HEK293 (cell line): ENCODE results near the gene NMT2.
A peak's percentile ranks its signal among the peaks of the same experiment; 100 is the strongest.

Experiments
- GFI1B ChIP-seq: fragments of 450-650 bp; formaldehyde crosslinking; IDR thresholded peaks from 2 replicates; pipeline ENCODE4 v1.5.1; 2016; ENCODE audit warnings: missing biosample characterization, missing genetic modification characterization
- KLF16 ChIP-seq: fragments of 450-650 bp; formaldehyde crosslinking; IDR thresholded peaks from 2 replicates; pipeline ENCODE4 v1.5.1; 2017; ENCODE audit warnings: missing biosample characterization, missing genetic modification characterization
- KLF17 ChIP-seq: fragments of 450-650 bp; formaldehyde crosslinking; IDR thresholded peaks from 2 replicates; pipeline ENCODE4 v1.5.1; 2016; ENCODE audit warnings: missing biosample characterization, missing genetic modification characterization
- KLF9 ChIP-seq: fragments of 450-650 bp; formaldehyde crosslinking; IDR thresholded peaks from 2 replicates; pipeline ENCODE4 v1.5.1; 2016; ENCODE audit warnings: missing biosample characterization, missing genetic modification characterization, low read depth
- PBX3 ChIP-seq: sonication (generic); formaldehyde crosslinking; IDR thresholded peaks from 2 replicates; pipeline ENCODE4 v1.8.1; 2022; ENCODE audit warnings: mild to moderate bottlenecking, moderate library complexity, missing genetic modification reagents
- YY2 ChIP-seq: fragments of 450-650 bp; formaldehyde crosslinking; IDR thresholded peaks from 2 replicates; pipeline ENCODE4 v1.5.1; 2016; ENCODE audit warnings: missing biosample characterization, missing genetic modification characterization
- ZBTB7A ChIP-seq: fragments of 450-650 bp; formaldehyde crosslinking; IDR thresholded peaks from 2 replicates; pipeline ENCODE4 v1.5.1; 2016; ENCODE audit warnings: low read depth, missing biosample characterization, missing genetic modification characterization
- ZNF10 ChIP-seq: fragments of 450-650 bp; formaldehyde crosslinking; IDR thresholded peaks from 2 replicates; pipeline ENCODE4 v1.5.1; 2017; ENCODE audit warnings: missing biosample characterization, missing genetic modification characterization
- ZNF132 ChIP-seq: fragments of 450-650 bp; formaldehyde crosslinking; IDR thresholded peaks from 2 replicates; pipeline ENCODE4 v1.5.1; 2017; ENCODE audit warnings: missing biosample characterization, missing genetic modification characterization, borderline replicate concordance
- ZNF140 ChIP-seq: fragments of 450-650 bp; formaldehyde crosslinking; IDR thresholded peaks from 2 replicates; pipeline ENCODE4 v1.5.1; 2016; ENCODE audit warnings: missing biosample characterization, missing genetic modification characterization
- ZNF2 ChIP-seq: fragments of 450-650 bp; formaldehyde crosslinking; IDR thresholded peaks from 2 replicates; pipeline ENCODE4 v1.5.1; 2016; ENCODE audit warnings: missing biosample characterization, missing genetic modification characterization
- ZNF248 ChIP-seq: fragments of 450-650 bp; formaldehyde crosslinking; IDR thresholded peaks from 2 replicates; pipeline ENCODE4 v1.5.1; 2017; ENCODE audit warnings: missing biosample characterization, missing genetic modification characterization
- ZNF274 ChIP-seq, 2 experiments: fragments of 200-500 bp in 1 of 2; fragments of 450-650 bp in 1 of 2; sonication (Bioruptor generic) in 1 of 2; formaldehyde crosslinking in 1 of 2; IDR thresholded peaks; 2 replicates each; pipeline versions ENCODE4 v1.5.1 to v1.6.1; 2014 to 2016; ENCODE audit warnings: borderline replicate concordance in 1 of 2, inconsistent platforms in 1 of 2, low read length in 1 of 2, missing biosample characterization in 1 of 2, missing genetic modification characterization in 1 of 2
- ZNF302 ChIP-seq: fragments of 450-650 bp; formaldehyde crosslinking; IDR thresholded peaks from 2 replicates; pipeline ENCODE4 v1.5.1; 2016; ENCODE audit warnings: missing biosample characterization, missing genetic modification characterization, low read depth
- ZNF394 ChIP-seq: fragments of 450-650 bp; formaldehyde crosslinking; IDR thresholded peaks from 2 replicates; pipeline ENCODE4 v1.5.1; 2016; ENCODE audit warnings: missing biosample characterization, missing genetic modification characterization, mild to moderate bottlenecking, moderate library complexity, borderline replicate concordance
- ZNF513 ChIP-seq: fragments of 450-650 bp; IDR thresholded peaks from 2 replicates; pipeline ENCODE4 v1.5.1; 2018; ENCODE audit warnings: missing biosample characterization, missing genetic modification characterization
- ZNF555 ChIP-seq: fragments of 450-650 bp; formaldehyde crosslinking; conservative IDR thresholded peaks from 2 replicates; pipeline ENCODE4 v1.5.1; 2017; ENCODE audit warnings: missing biosample characterization, mild to moderate bottlenecking, missing genetic modification characterization, inconsistent platforms
- ZNF561 ChIP-seq: fragments of 450-650 bp; IDR thresholded peaks from 2 replicates; pipeline ENCODE4 v1.5.1; 2018; ENCODE audit warnings: missing biosample characterization, missing genetic modification characterization, borderline replicate concordance
- ZNF571 ChIP-seq: fragments of 450-650 bp; formaldehyde crosslinking; IDR thresholded peaks from 2 replicates; pipeline ENCODE4 v1.5.0; 2017; ENCODE audit warnings: missing biosample characterization, missing genetic modification characterization
- ZNF624 ChIP-seq: fragments of 450-650 bp; formaldehyde crosslinking; IDR thresholded peaks from 2 replicates; pipeline ENCODE4 v1.5.1; 2017; ENCODE audit warnings: missing biosample characterization, missing genetic modification characterization
- ZNF654 ChIP-seq: fragments of 450-650 bp; formaldehyde crosslinking; IDR thresholded peaks from 2 replicates; pipeline ENCODE4 v1.5.1; 2016; ENCODE audit warnings: low read depth, missing biosample characterization, missing genetic modification characterization
- ZNF660 ChIP-seq: fragments of 450-650 bp; IDR thresholded peaks from 2 replicates; pipeline ENCODE4 v1.5.1; 2018; ENCODE audit warnings: missing biosample characterization, mild to moderate bottlenecking, missing genetic modification characterization
- ZNF777 ChIP-seq: fragments of 450-650 bp; formaldehyde crosslinking; IDR thresholded peaks from 2 replicates; pipeline ENCODE4 v1.5.1; 2017; ENCODE audit warnings: missing biosample characterization, missing genetic modification characterization, borderline replicate concordance
- ZSCAN16 ChIP-seq: fragments of 450-650 bp; formaldehyde crosslinking; IDR thresholded peaks from 2 replicates; pipeline ENCODE4 v1.5.1; 2016; ENCODE audit warnings: missing biosample characterization, missing genetic modification characterization
- ZSCAN5A ChIP-seq: fragments of 450-650 bp; formaldehyde crosslinking; IDR thresholded peaks from 2 replicates; pipeline ENCODE4 v1.5.1; 2016; ENCODE audit warnings: missing biosample characterization, missing genetic modification characterization
- TF ChIP-seq, protein P1 (sequence below): fragments of 450-650 bp; formaldehyde crosslinking; IDR thresholded peaks from 2 replicates; pipeline ENCODE4 v1.5.1; 2016; ENCODE audit warnings: missing biosample characterization, missing genetic modification characterization
- TF ChIP-seq, protein P2 (sequence below): fragments of 450-650 bp; formaldehyde crosslinking; IDR thresholded peaks from 2 replicates; pipeline ENCODE4 v1.5.1; 2016; ENCODE audit warnings: missing biosample characterization, missing genetic modification characterization
- TF ChIP-seq, protein P3 (sequence below): fragments of 450-650 bp; formaldehyde crosslinking; IDR thresholded peaks from 2 replicates; pipeline ENCODE4 v1.5.1; 2016; ENCODE audit warnings: missing biosample characterization, missing genetic modification characterization

Gene NMT2

DNA sequence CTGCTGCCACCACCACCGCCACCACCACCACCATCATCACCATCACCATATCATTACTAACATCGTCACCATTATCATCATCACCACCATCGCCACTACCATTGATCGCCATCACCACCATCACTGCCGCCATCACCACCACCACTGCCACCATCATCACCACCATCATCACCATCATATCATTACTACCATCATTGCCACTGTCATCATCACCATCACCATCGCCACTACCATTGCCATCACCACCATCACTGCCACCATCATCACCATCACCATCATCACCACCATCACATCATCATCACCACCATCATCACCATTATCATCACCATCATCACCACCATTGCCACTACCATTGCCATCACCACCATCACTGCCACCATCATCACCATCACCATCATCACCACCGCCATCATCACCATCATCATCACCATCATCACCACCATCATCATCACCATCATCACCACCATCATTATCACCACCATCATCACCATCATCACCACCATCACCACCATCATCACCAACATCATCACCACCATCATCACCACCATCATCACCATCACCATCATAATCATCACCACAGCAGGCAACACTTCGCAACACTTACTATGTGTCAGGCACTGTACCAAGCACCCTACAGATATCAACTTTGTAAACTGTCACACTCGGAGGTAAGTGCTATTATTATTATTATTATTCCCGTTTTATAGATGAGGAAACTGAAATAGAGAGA lies 19.3 kb downstream of the NMT2 start (continued):
- no peak for TF ChIP-seq ZNF394
- no peak for TF ChIP-seq ZNF777 (tag by site-specific recombination)
- no peak for TF ChIP-seq ZNF571
- no peak for TF ChIP-seq KLF16 (tag by site-specific recombination)
- no peak for TF ChIP-seq ZNF660 (tag by site-specific recombination)
- 0 out of 2 replicates have a peak, but pooled peaks have one; percentile 29 for TF ChIP-seq ZNF302
- no peak for TF ChIP-seq ZNF654 (tag by site-specific recombination)
- no peak for TF ChIP-seq ZNF248 (tag by site-specific recombination)
- no peak for TF ChIP-seq GFI1B (tag by site-specific recombination)
- TF ChIP-seq, protein P1, sequence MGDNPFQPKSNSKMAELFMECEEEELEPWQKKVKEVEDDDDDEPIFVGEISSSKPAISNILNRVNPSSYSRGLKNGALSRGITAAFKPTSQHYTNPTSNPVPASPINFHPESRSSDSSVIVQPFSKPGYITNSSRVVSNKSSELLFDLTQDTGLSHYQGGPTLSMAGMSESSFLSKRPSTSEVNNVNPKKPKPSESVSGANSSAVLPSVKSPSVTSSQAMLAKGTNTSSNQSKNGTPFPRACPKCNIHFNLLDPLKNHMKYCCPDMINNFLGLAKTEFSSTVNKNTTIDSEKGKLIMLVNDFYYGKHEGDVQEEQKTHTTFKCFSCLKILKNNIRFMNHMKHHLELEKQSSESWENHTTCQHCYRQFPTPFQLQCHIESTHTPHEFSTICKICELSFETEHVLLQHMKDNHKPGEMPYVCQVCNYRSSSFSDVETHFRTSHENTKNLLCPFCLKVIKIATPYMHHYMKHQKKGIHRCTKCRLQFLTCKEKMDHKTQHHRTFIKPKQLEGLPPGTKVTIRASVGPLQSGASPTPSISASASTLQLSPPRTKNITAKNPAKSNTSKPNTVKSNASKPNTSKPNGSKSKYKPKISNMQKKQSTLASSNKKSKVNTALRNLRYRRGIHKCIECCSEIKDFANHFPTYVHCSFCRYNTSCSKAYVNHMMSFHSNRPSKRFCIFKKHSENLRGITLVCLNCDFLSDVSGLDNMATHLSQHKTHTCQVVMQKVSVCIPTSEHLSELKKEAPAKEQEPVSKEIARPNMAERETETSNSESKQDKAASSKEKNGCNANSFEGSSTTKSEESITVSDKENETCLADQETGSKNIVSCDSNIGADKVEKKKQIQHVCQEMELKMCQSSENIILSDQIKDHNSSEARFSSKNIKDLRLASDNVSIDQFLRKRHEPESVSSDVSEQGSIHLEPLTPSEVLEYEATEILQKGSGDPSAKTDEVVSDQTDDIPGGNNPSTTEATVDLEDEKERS (tag by site-specific recombination): no peak
- no peak for TF ChIP-seq ZNF561
- no peak for TF ChIP-seq ZNF140
- TF ChIP-seq, protein P2, sequence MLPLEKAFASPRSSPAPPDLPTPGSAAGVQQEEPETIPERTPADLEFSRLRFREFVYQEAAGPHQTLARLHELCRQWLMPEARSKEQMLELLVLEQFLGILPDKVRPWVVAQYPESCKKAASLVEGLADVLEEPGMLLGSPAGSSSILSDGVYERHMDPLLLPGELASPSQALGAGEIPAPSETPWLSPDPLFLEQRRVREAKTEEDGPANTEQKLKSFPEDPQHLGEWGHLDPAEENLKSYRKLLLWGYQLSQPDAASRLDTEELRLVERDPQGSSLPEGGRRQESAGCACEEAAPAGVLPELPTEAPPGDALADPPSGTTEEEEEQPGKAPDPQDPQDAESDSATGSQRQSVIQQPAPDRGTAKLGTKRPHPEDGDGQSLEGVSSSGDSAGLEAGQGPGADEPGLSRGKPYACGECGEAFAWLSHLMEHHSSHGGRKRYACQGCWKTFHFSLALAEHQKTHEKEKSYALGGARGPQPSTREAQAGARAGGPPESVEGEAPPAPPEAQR (tag by site-specific recombination): no peak
- TF ChIP-seq ZNF10 (tag by site-specific recombination): no peak; the same call in 1 of the 2 replicates
- no peak for TF ChIP-seq ZSCAN5A (tag by site-specific recombination)
- TF ChIP-seq ZNF274 (IDR thresholded peaks at IDR 0.05; ENCODE audit: low read length): no peak
- no peak for TF ChIP-seq ZNF274 (tag by site-specific recombination; IDR thresholded peaks at IDR 0.05; ENCODE audit: borderline replicate concordance)
- TF ChIP-seq ZSCAN16 (tag by site-specific recombination): no peak
- no peak for TF ChIP-seq ZBTB7A (tag by site-specific recombination)
- no peak for TF ChIP-seq KLF9 (tag by site-specific recombination)
- TF ChIP-seq YY2 (tag by site-specific recombination): peak; percentile 54; the same call in 1 of the 2 replicates
- no peak for TF ChIP-seq PBX3 (CRISPR knock-in tag)
- no peak for TF ChIP-seq ZNF2
- no peak for TF ChIP-seq ZNF132
- no peak for TF ChIP-seq ZNF555 (tag by site-specific recombination)
- TF ChIP-seq ZNF513 (tag by site-specific recombination): peak; percentile 96
- no peak for TF ChIP-seq KLF17 (tag by site-specific recombination)
- TF ChIP-seq, protein P3, sequence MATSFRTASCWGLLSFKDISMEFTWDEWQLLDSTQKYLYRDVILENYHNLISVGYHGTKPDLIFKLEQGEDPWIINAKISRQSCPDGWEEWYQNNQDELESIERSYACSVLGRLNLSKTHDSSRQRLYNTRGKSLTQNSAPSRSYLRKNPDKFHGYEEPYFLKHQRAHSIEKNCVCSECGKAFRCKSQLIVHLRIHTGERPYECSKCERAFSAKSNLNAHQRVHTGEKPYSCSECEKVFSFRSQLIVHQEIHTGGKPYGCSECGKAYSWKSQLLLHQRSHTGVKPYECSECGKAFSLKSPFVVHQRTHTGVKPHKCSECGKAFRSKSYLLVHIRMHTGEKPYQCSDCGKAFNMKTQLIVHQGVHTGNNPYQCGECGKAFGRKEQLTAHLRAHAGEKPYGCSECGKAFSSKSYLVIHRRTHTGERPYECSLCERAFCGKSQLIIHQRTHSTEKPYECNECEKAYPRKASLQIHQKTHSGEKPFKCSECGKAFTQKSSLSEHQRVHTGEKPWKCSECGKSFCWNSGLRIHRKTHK (tag by site-specific recombination): no peak
- no peak for TF ChIP-seq ZNF624
